Mesenchymal stem cell (in vitro differentiated cells and primary cell): ENCODE results near the gene PKDCC.

ENCODE experiments used
- DNase-seq: peaks from one replicate; pipeline ENCODE4 v3.0.0-alpha.2; 2013
- H2AFZ ChIP-seq: one replicate; pipeline ENCODE4 v1.6.1; 2013; ENCODE audit warnings: low read depth, mild to moderate bottlenecking, control low read depth, inconsistent platforms, low read length, moderate library complexity
- H2AK5ac ChIP-seq: 2 replicates; pipeline ENCODE4 v1.6.1; 2013; ENCODE audit warnings: low read length, moderate library complexity, mild to moderate bottlenecking, inconsistent platforms; ENCODE audit not compliant: severe bottlenecking
- H2BK120ac ChIP-seq: one replicate; pipeline ENCODE4 v1.6.1; 2013; ENCODE audit warnings: low read depth, mild to moderate bottlenecking, inconsistent platforms, low read length, moderate library complexity
- H2BK12ac ChIP-seq, 2 experiments: one replicate each; pipeline ENCODE4 v1.6.1; 2013; ENCODE audit warnings: inconsistent platforms in 2 of 2, low read length in 2 of 2, mild to moderate bottlenecking in 2 of 2, moderate library complexity in 2 of 2, control low read depth in 1 of 2
- H2BK15ac ChIP-seq: one replicate; pipeline ENCODE4 v1.6.1; 2013; ENCODE audit warnings: mild to moderate bottlenecking, low read depth, inconsistent platforms; ENCODE audit not compliant: poor library complexity, severe bottlenecking
- H2BK5ac ChIP-seq: 2 replicates; pipeline ENCODE4 v1.6.1; 2013; ENCODE audit warnings: low read depth, mild to moderate bottlenecking, low read length, control low read depth, inconsistent platforms; ENCODE audit not compliant: poor library complexity, severe bottlenecking
- H3K14ac ChIP-seq, 2 experiments: one replicate each; pipeline ENCODE4 v1.6.1; 2013; ENCODE audit warnings: inconsistent platforms in 2 of 2, low read length in 2 of 2, control low read depth in 1 of 2, mild to moderate bottlenecking in 1 of 2, moderate library complexity in 1 of 2
- H3K18ac ChIP-seq, 2 experiments: one replicate each; pipeline ENCODE4 v1.6.1; 2013; ENCODE audit warnings: inconsistent platforms in 2 of 2, low read length in 2 of 2, control low read depth in 1 of 2, low read depth in 1 of 2, mild to moderate bottlenecking in 1 of 2
- H3K23ac ChIP-seq, 2 experiments: one replicate each; pipeline ENCODE4 v1.6.1; 2013; ENCODE audit warnings: inconsistent platforms in 2 of 2, low read length in 2 of 2, mild to moderate bottlenecking in 2 of 2, moderate library complexity in 2 of 2, control low read depth in 1 of 2
- H3K27ac ChIP-seq: 2 replicates; pipeline ENCODE4 v1.5.1; 2013; ENCODE audit warnings: mild to moderate bottlenecking, moderate library complexity, low read length, control low read depth, inconsistent platforms; ENCODE audit not compliant: poor library complexity, severe bottlenecking
- H3K27me3 ChIP-seq, 2 experiments: 2 replicates each; pipeline versions ENCODE4 v1.6.1 to v1.7.0; 2013; ENCODE audit warnings: low read length in 2 of 2, mild to moderate bottlenecking in 2 of 2, moderate library complexity in 2 of 2, control low read depth in 1 of 2, inconsistent platforms in 1 of 2; ENCODE audit not compliant: control insufficient read depth in 1 of 2, insufficient read depth in 1 of 2
- H3K36me3 ChIP-seq, 2 experiments: 2 replicates each; pipeline versions ENCODE4 v1.6.1 to v1.7.0; 2013; ENCODE audit warnings: low read length in 2 of 2, control low read depth in 1 of 2, inconsistent platforms in 1 of 2, low read depth in 1 of 2, mild to moderate bottlenecking in 1 of 2; ENCODE audit not compliant: insufficient read depth in 2 of 2, control insufficient read depth in 1 of 2
- H3K4ac ChIP-seq, 2 experiments: one replicate each; pipeline ENCODE4 v1.6.1; 2013; ENCODE audit warnings: inconsistent platforms in 2 of 2, low read length in 2 of 2, mild to moderate bottlenecking in 2 of 2, moderate library complexity in 2 of 2, control low read depth in 1 of 2, low read depth in 1 of 2
- H3K4me1 ChIP-seq: 2 replicates; pipeline ENCODE4 v1.6.1; 2013; ENCODE audit warnings: low read depth, low read length, control low read depth; ENCODE audit not compliant: control insufficient read depth, insufficient read depth
- H3K4me2 ChIP-seq: 2 replicates; pipeline ENCODE4 v1.6.1; 2013; ENCODE audit warnings: low read length, mild to moderate bottlenecking, inconsistent platforms; ENCODE audit not compliant: poor library complexity, severe bottlenecking
- H3K4me3 ChIP-seq, 2 experiments: 2 replicates each; pipeline versions ENCODE4 v1.5.1 to v1.7.0; 2013; ENCODE audit warnings: low read length in 2 of 2, mild to moderate bottlenecking in 2 of 2, control low read depth in 1 of 2, low read depth in 1 of 2; ENCODE audit not compliant: insufficient read depth in 1 of 2
- H3K79me1 ChIP-seq: replicated peaks from 2 replicates; pipeline ENCODE4 v1.6.1; 2013; ENCODE audit warnings: mild to moderate bottlenecking, control low read depth, low read length, inconsistent platforms; ENCODE audit not compliant: poor library complexity, severe bottlenecking
- H3K9ac ChIP-seq: 2 replicates; pipeline ENCODE4 v1.7.0; 2013; ENCODE audit warnings: mild to moderate bottlenecking, low read length, moderate library complexity
- H3K9me3 ChIP-seq: 2 replicates; pipeline ENCODE4 v1.7.0; 2013; ENCODE audit warnings: mild to moderate bottlenecking, low read length; ENCODE audit not compliant: control insufficient read depth
- H4K8ac ChIP-seq: one replicate; pipeline ENCODE4 v1.6.1; 2013; ENCODE audit warnings: inconsistent platforms, mild to moderate bottlenecking, low read length, moderate library complexity
- H4K91ac ChIP-seq: one replicate; pipeline ENCODE4 v1.6.1; 2013; ENCODE audit warnings: mild to moderate bottlenecking, low read length, inconsistent platforms
- WGBS: methylation state at CpG from one replicate; pipeline ENCODE4 v1.1.7; 2013; ENCODE audit warnings: mixed read lengths; 5-methylcytosine and 5-hydroxymethylcytosine counted together

The PKDCC gene

GRCh38 chr2:42048299-42049220, 739 bp downstream of the PKDCC start:
- Histone ChIP-seq H3K27ac (no peak overlapping the region), H3K18ac (peak overlapping the region; percentile 92 to 96), H3K79me1 (peaks cover 31% of the 10 kb centered on the region), H2AK5ac (no peak overlapping the region), H3K14ac (peak overlapping the region in 1 of 2 experiments; percentile 96), H3K4ac (peak overlapping the region; percentile 70 to 95), H3K9me3 (no peaks in the 10 kb centered on the region), H2BK120ac (peak overlapping the region; percentile 91), H2BK5ac (peak overlapping the region; percentile 51), H4K8ac (peak overlapping the region; percentile 89), H3K23ac (peak overlapping the region; percentile 29 to 37), H4K91ac (peak overlapping the region; percentile 94), H2BK12ac (peak overlapping the region; percentile 38 to 50), H3K9ac (peak overlapping the region; percentile 85), H3K36me3 (peaks cover 3 to 12% of the 10 kb centered on the region in 2 experiments), H2AFZ (no peak overlapping the region), H3K4me3 (peak overlapping the region; percentile 82 to 84), H3K27me3 (peaks cover 0 to 6% of the 10 kb centered on the region in 2 experiments), H3K4me1 (peaks cover 44% of the 10 kb centered on the region), H2BK15ac (peak overlapping the region; percentile 92), H3K4me2 (peak overlapping the region; percentile 66)
- DNase-seq = peak; percentile 38
- WGBS = 1% methylated on average over 50 of the region's 80 CpGs

GRCh38 chr2:42049221-42050009, 1.6 kb downstream of the PKDCC start:
- Histone ChIP-seq H3K4me3 (peak overlapping the region; percentile 82 to 84), H3K4me2 (peak overlapping the region; percentile 66), H4K8ac (peak overlapping the region; percentile 12), H3K14ac (peak overlapping the region in 1 of 2 experiments; percentile 73), H2BK15ac (peak overlapping the region; percentile 9), H2AK5ac (no peak overlapping the region), H3K4me1 (peaks cover 51% of the 10 kb centered on the region), H3K18ac (peak overlapping the region; percentile 52 to 81), H4K91ac (peak overlapping the region; percentile 10), H2AFZ (no peak overlapping the region), H3K9me3 (no peaks in the 10 kb centered on the region), H2BK12ac (peak overlapping the region; percentile 51 to 71), H3K27ac (no peak overlapping the region), H3K9ac (peak overlapping the region; percentile 85), H3K27me3 (peaks cover 0 to 4% of the 10 kb centered on the region in 2 experiments), H2BK5ac (no peak overlapping the region), H2BK120ac (peak overlapping the region; percentile 36), H3K4ac (peak overlapping the region; percentile 9 to 85), H3K79me1 (peaks cover 33% of the 10 kb centered on the region), H3K36me3 (peaks cover 10 to 20% of the 10 kb centered on the region in 2 experiments), H3K23ac (peak overlapping the region; percentile 20 to 38)
- 65% methylated on average over 10 of the region's 11 CpGs for WGBS
- peak; percentile 33 for DNase-seq

GRCh38 chr2:42050010-42050702, 2.3 kb downstream of the PKDCC start:
- no peak overlapping the region for H2AK5ac ChIP-seq
- peak; percentile 31 for DNase-seq
- H3K27ac ChIP-seq = no peak overlapping the region
- peak overlapping the region; percentile 66 for H3K4me2 ChIP-seq
- peaks cover 40% of the 10 kb centered on the region for H3K79me1 ChIP-seq
- H2BK5ac ChIP-seq = no peak overlapping the region
- no peak overlapping the region for H2BK120ac ChIP-seq
- peak overlapping the region; percentile 85 for H3K9ac ChIP-seq
- no peaks in the 10 kb centered on the region for H3K9me3 ChIP-seq
- H3K23ac ChIP-seq = peak overlapping the region in 1 of 2 experiments; percentile 20
- peaks cover 16 to 28% of the 10 kb centered on the region in 2 experiments for H3K36me3 ChIP-seq
- no peak overlapping the region for H2AFZ ChIP-seq
- H3K18ac ChIP-seq = peak overlapping the region; percentile 61 to 81
- 62% methylated on average over 14 of the region's 14 CpGs for WGBS
- H4K8ac ChIP-seq = no peak overlapping the region
- H3K14ac ChIP-seq = peak overlapping the region in 1 of 2 experiments; percentile 73
- peak overlapping the region; percentile 30 for H2BK15ac ChIP-seq
- H3K27me3 ChIP-seq = no peaks in the 10 kb centered on the region
- peak overlapping the region in 1 of 2 experiments; percentile 84 for H3K4me3 ChIP-seq
- peak overlapping the region in 1 of 2 experiments; percentile 61 for H2BK12ac ChIP-seq
- no peak overlapping the region for H4K91ac ChIP-seq
- peak overlapping the region; percentile 9 to 85 for H3K4ac ChIP-seq
- peaks cover 57% of the 10 kb centered on the region for H3K4me1 ChIP-seq
